Vagina (tissue), 2 donors: ENCODE measurements around the gene NFAM1.

Source experiments
- POLR2A ChIP-seq, 2 donors: fragments of 450-650 bp; IDR thresholded peaks; one replicate each; pipeline ENCODE4 v1.6.1; 2017; ENCODE audit warnings: antibody characterized with exemption in 2 of 2, mild to moderate bottlenecking in 2 of 2, moderate library complexity in 2 of 2
- POLR2AphosphoS5 ChIP-seq, 2 donors: sonication (generic); formaldehyde crosslinking; IDR thresholded peaks; one replicate each; pipeline ENCODE4 v1.9.0; 2017; ENCODE audit warnings: antibody characterized with exemption in 2 of 2, mild to moderate bottlenecking in 2 of 2, low read depth in 1 of 2; ENCODE audit not compliant: insufficient read depth in 1 of 2
- TF ChIP-seq, protein P1 (sequence below), 3 experiments: fragments of 450-650 bp in 2 of 3; fragments of 200-600 bp in 1 of 3; sonication (generic) in 1 of 3; IDR thresholded peaks; one replicate each; pipeline ENCODE4 v1.5.1; 2017 to 2019; ENCODE audit warnings: antibody characterized with exemption in 3 of 3, mild to moderate bottlenecking in 2 of 3, moderate library complexity in 2 of 3

DNA sequence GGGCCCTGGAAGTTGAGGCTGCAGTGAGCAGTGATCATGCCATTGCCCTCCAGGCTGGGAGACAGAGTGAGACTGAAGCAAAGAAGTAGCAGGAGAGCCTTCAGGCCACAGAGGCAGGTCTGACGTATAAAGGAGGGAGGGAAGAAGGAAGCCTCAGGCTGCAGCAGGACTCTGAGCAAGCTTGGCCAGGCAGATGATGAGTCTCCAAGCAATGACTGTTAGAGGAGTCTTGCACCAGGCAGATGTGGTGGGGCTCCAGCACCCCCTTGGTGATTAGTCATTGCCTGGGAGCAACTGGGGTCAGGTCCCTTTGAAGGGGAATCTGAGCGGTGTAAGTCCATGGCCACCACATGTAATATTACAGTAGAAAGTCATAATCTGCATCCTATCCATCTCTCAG, 36.6 kb upstream of the NFAM1 start:
- TF ChIP-seq, protein P1, sequence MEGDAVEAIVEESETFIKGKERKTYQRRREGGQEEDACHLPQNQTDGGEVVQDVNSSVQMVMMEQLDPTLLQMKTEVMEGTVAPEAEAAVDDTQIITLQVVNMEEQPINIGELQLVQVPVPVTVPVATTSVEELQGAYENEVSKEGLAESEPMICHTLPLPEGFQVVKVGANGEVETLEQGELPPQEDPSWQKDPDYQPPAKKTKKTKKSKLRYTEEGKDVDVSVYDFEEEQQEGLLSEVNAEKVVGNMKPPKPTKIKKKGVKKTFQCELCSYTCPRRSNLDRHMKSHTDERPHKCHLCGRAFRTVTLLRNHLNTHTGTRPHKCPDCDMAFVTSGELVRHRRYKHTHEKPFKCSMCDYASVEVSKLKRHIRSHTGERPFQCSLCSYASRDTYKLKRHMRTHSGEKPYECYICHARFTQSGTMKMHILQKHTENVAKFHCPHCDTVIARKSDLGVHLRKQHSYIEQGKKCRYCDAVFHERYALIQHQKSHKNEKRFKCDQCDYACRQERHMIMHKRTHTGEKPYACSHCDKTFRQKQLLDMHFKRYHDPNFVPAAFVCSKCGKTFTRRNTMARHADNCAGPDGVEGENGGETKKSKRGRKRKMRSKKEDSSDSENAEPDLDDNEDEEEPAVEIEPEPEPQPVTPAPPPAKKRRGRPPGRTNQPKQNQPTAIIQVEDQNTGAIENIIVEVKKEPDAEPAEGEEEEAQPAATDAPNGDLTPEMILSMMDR (IDR thresholded peaks at IDR 0.05), result no peak
- TF ChIP-seq POLR2A (IDR thresholded peaks at IDR 0.05) (no peak), POLR2AphosphoS5 (IDR thresholded peaks at IDR 0.05; ENCODE audit: insufficient read depth in 1 of 2, low read depth in 1 of 2) (no peak)
